HCEC 1CT (cell line): ENCODE results near the gene PPP1R3E.
"Not testable (repeated sequence)": the region's sequence is repeated elsewhere in the genome, so short reads cannot be mapped to it uniquely, and the experiment has no call there.

Experiments
- DNase-seq: peaks from one replicate; pipeline ENCODE4 v3.0.0-alpha.2; 2017

The PPP1R3E gene

GRCh38 chr14:23302290-23303225, at the start of gene PPP1R3E:
PPP1R3E (minus strand) TSS chr14:23302859; CDS start chr14:23302576, 283 bp downstream.
- peak; percentile 55 for DNase-seq

GRCh38 chr14:23351681-23352505, 49.2 kb upstream of the PPP1R3E start:
- DNase-seq = no peak

GRCh38 chr14:23349156-23349845, 46.6 kb upstream of the PPP1R3E start:
- no peak for DNase-seq

GRCh38 chr14:23348297-23348655, 45.6 kb upstream of the PPP1R3E start:
- no peak for DNase-seq

- no peak for DNase-seq
These were observed 45.0 kb upstream of the PPP1R3E start for GRCh38 chr14:23347406-23348296.

GRCh38 chr14:23346693-23347405, 44.2 kb upstream of the PPP1R3E start:
- DNase-seq = no peak

GRCh38 chr14:23345987-23346692, 43.5 kb upstream of the PPP1R3E start:
- no peak for DNase-seq

GRCh38 chr14:23344481-23344880, 41.8 kb upstream of the PPP1R3E start:
- no peak for DNase-seq

- no peak for DNase-seq
These were observed 37.0 kb upstream of the PPP1R3E start for GRCh38 chr14:23339506-23340268.

- no peak for DNase-seq
These were observed 33.0 kb upstream of the PPP1R3E start for GRCh38 chr14:23335623-23336022.

GRCh38 chr14:23327947-23328744, 25.5 kb upstream of the PPP1R3E start:
- peak; percentile 54 for DNase-seq

- no peak for DNase-seq
These were observed 24.1 kb upstream of the PPP1R3E start for GRCh38 chr14:23326491-23327332.

- not testable (repeated sequence) for DNase-seq
These were observed 23.1 kb upstream of the PPP1R3E start for GRCh38 chr14:23325746-23326145.

GRCh38 chr14:23324993-23325392, 22.3 kb upstream of the PPP1R3E start:
- DNase-seq = no peak

GRCh38 chr14:23324455-23324846, 21.8 kb upstream of the PPP1R3E start:
- no peak for DNase-seq

GRCh38 chr14:23323838-23324454, 21.3 kb upstream of the PPP1R3E start:
- no peak for DNase-seq
